Measurements from ENCODE around the gene SMIM5. TPM values are rescaled to one million over a fixed set of nuclear protein-coding genes. Genes with fewer than 3 reads are reported as not detected.
"Not testable (repeated sequence)": the region's sequence is repeated elsewhere in the genome, so short reads cannot be mapped to it uniquely, and the experiment has no call there.

Gene SMIM5
- total and polyA plus RNA-seq, 2 donors (not counting 3 experiments of a cell fraction or from before 2014, with no cell fraction given) = not detected

- H3K4me1 ChIP-seq (ENCODE audit: control insufficient read depth, extremely low read depth, insufficient read depth, low read length) = peaks cover 2% of the 10 kb centered on the region
- H3K9me1 ChIP-seq (replicated peaks; ENCODE audit: control insufficient read depth, extremely low read depth, insufficient read depth, low read length) = no peaks in the 10 kb centered on the region
- DNase-seq (ENCODE audit: low read depth, low spot score) (no peak), FAIRE-seq (no peak)
- dilution Hi-C loops (cut with MboI; ENCODE audit: extremely low pct_ligation_motif_present, low sequenced_read_pairs) (no loop called here), intact Hi-C loops (cut with micrococcal nuclease) (no loop called here)
- BruUV-seq (replicated peaks) = no TSS peak
- TF ChIP-seq POLR2AphosphoS5 (IDR thresholded peaks at IDR 0.05; ENCODE audit: insufficient read depth, low read depth, low read length) = no peak
- TF ChIP-seq JUN (IDR thresholded peaks at IDR 0.05; ENCODE audit: borderline replicate concordance, insufficient read depth, insufficient read length, low read depth) = no peak
- TF ChIP-seq CTCF (IDR thresholded peaks at IDR 0.05; ENCODE audit: extremely low read depth in 1 of 2, insufficient read depth in 1 of 2, low read depth in 1 of 2, low read length in 2 of 2) = no peak
- no peak for TF ChIP-seq FOS (IDR thresholded peaks at IDR 0.05; ENCODE audit: borderline replicate concordance, insufficient read depth, low read length)
- no peak for TF ChIP-seq MAX (IDR thresholded peaks at IDR 0.05; ENCODE audit: insufficient read depth, insufficient read length)
- no peak for TF ChIP-seq MYC (IDR thresholded peaks at IDR 0.05; ENCODE audit: low read depth, low read length)
- no peak for TF ChIP-seq POLR2A (IDR thresholded peaks at IDR 0.05; ENCODE audit: low read depth, low read length)
- no peak for TF ChIP-seq EZH2 (IDR thresholded peaks at IDR 0.05; ENCODE audit: borderline replicate concordance, low read depth, low read length, severe bottlenecking)
- no peak for TF ChIP-seq GATA2 (IDR thresholded peaks at IDR 0.05; ENCODE audit: insufficient read depth, insufficient read length, low read depth, low read length)
- H3K27ac ChIP-seq (ENCODE audit: insufficient read depth, low read depth, low read length) = no peak overlapping the region
- ChIA-PET CTCF (interaction anchor here (0.6 to 4.9 kb wide), 2 partner anchors 10 to 40 kb away, joined by 4 to 29 read pairs; no protein-coding TSS in a partner anchor), POLR2A (no interaction called here)
- no peak overlapping the region for H2AFZ ChIP-seq (ENCODE audit: low read depth, low read length)
- no peaks in the 10 kb centered on the region for H3K36me3 ChIP-seq (ENCODE audit: control insufficient read depth in 2 of 2, extremely low read depth in 1 of 2, insufficient read depth in 2 of 2, low read length in 2 of 2)
- H3K4me3 ChIP-seq (replicated peaks in 1 of 3; ENCODE audit: insufficient read depth in 1 of 3, low read depth in 1 of 3, low read length in 3 of 3) = no peak overlapping the region
- H3K4me2 ChIP-seq (ENCODE audit: insufficient read depth, low read length) = no peak overlapping the region
- no peaks in the 10 kb centered on the region for H3K27me3 ChIP-seq (ENCODE audit: control insufficient read depth in 2 of 2, insufficient read depth in 2 of 2, low read length in 2 of 2)
- H3K79me2 ChIP-seq (ENCODE audit: control insufficient read depth, insufficient read depth, low read length) = no peaks in the 10 kb centered on the region
- H3K9me3 ChIP-seq (replicated peaks; ENCODE audit: control insufficient read depth, insufficient read depth, low read length) = no peaks in the 10 kb centered on the region
- H3K9ac ChIP-seq (replicated peaks; ENCODE audit: extremely low read depth, insufficient read depth, low read length) = no peak overlapping the region
- H4K20me1 ChIP-seq (replicated peaks; ENCODE audit: control insufficient read depth, extremely low read depth, insufficient read depth, low read length) = no peaks in the 10 kb centered on the region
Observed at GRCh38 chr17:75592348-75593020, 40.8 kb upstream of the SMIM5 start.

- POLR2A ChIA-PET; H4K20me1 ChIP-seq (replicated peaks; ENCODE audit: control insufficient read depth, extremely low read depth, insufficient read depth, low read length); H3K4me2 ChIP-seq (ENCODE audit: insufficient read depth, low read length); H3K79me2 ChIP-seq (ENCODE audit: control insufficient read depth, insufficient read depth, low read length); dilution Hi-C loops (cut with MboI; ENCODE audit: extremely low pct_ligation_motif_present, low sequenced_read_pairs); DNase-seq (ENCODE audit: low read depth, low spot score); H3K4me1 ChIP-seq (ENCODE audit: control insufficient read depth, extremely low read depth, insufficient read depth, low read length); FAIRE-seq; H2AFZ ChIP-seq (ENCODE audit: low read depth, low read length); BruUV-seq (replicated peaks); H3K27me3 ChIP-seq (ENCODE audit: control insufficient read depth in 2 of 2, insufficient read depth in 2 of 2, low read length in 2 of 2); intact Hi-C loops (cut with micrococcal nuclease); H3K9ac ChIP-seq (replicated peaks; ENCODE audit: extremely low read depth, insufficient read depth, low read length); H3K27ac ChIP-seq (ENCODE audit: insufficient read depth, low read depth, low read length); H3K36me3 ChIP-seq (ENCODE audit: control insufficient read depth in 2 of 2, extremely low read depth in 1 of 2, insufficient read depth in 2 of 2, low read length in 2 of 2); H3K9me1 ChIP-seq (replicated peaks; ENCODE audit: control insufficient read depth, extremely low read depth, insufficient read depth, low read length); H3K4me3 ChIP-seq (replicated peaks in 1 of 3; ENCODE audit: insufficient read depth in 1 of 3, low read depth in 1 of 3, low read length in 3 of 3); H3K9me3 ChIP-seq (replicated peaks; ENCODE audit: control insufficient read depth, insufficient read depth, low read length): not testable (repeated sequence)
- CTCF ChIA-PET = interaction anchor here (0.6 to 4.9 kb wide), 2 partner anchors 9 to 39 kb away, joined by 4 to 29 read pairs; no protein-coding TSS in a partner anchor
Observed at GRCh38 chr17:75593430-75593829, 39.8 kb upstream of the SMIM5 start.
